Smooth muscle cell of trachea (primary cell): ENCODE data around the gene AKNAD1. TPM values are rescaled to one million over a fixed set of nuclear protein-coding genes. Genes with fewer than 3 reads are reported as not detected.

Experiments used
- total RNA-seq: library from RNA; depleted of rRNA; stranded (reverse); fragments of >200 nt; gene quantifications from 2 replicates; pipeline ENCODE4 v1.2.1, GENCODE V29; 2014

AKNAD1 gene
- not detected in 2 replicates for total RNA-seq

DNA sequence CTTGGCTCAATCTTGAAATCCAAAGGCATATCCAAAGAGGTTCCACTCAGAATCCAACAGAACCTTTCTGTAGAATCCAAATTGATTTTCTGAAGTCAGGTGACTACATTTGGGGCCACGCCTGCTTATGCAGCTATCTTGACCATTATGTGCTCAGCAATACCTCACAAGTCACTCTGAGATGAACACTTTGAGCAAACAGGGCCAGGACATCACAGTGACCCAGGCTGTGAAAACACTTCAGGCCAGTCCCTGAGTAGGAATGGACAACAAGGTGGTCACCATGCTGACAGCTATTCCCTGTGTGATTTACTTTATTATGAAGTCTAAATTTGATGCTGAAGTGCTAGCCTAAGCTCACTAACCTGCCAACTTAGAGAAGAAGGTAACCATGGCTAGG lies at the start of gene AKNAD1:
Gene AKNAD1 (minus strand): TSS at position 101 of the 400 bp plus-strand sequence. CDS start 4,430 bp downstream, outside the sequence.

Other genes starting within 250 kb of the AKNAD1 start
- gene HENMT1, start 196.0 kb downstream of the AKNAD1 start, total RNA-seq: 2.3 and 4.5 TPM in 2 replicates
- gene PRPF38B, start 164.8 kb downstream of the AKNAD1 start, total RNA-seq: 10.3 and 15.4 TPM in 2 replicates
- under 0.01 TPM in 1 of 2 replicates, not detected in the other for gene FNDC7, start 144.2 kb downstream of the AKNAD1 start, total RNA-seq
- gene STXBP3, start 110.4 kb downstream of the AKNAD1 start, total RNA-seq: 60.2 and 75.3 TPM in 2 replicates
- 20.2 and 62.1 TPM in 2 replicates for gene GPSM2, start 19.9 kb upstream of the AKNAD1 start, total RNA-seq
- 37.7 and 44.5 TPM in 2 replicates for gene CLCC1, start 106.4 kb upstream of the AKNAD1 start, total RNA-seq
- gene WDR47, start 185.0 kb upstream of the AKNAD1 start, total RNA-seq: 16.0 and 20.5 TPM in 2 replicates
- gene TAF13, start 218.9 kb upstream of the AKNAD1 start, total RNA-seq: 73.9 and 75.4 TPM in 2 replicates
- gene TMEM167B, start 233.7 kb upstream of the AKNAD1 start, total RNA-seq: 26.2 and 37.2 TPM in 2 replicates